Panc1 (cell line): ENCODE results near the gene LMNTD1. TPM values are rescaled to one million over a fixed set of nuclear protein-coding genes. Genes with fewer than 3 reads are reported as not detected.

Experiments
- ATAC-seq: fragments of 200-7000 bp; cut with Tn5 transposase; 2 replicates; pipeline ENCODE4 v1.9.1; 2020; ENCODE audit warnings: mild to moderate bottlenecking, moderate library complexity
- BruUV-seq: library from RNA; stranded (reverse); fragments of 400-500 nt; replicated peaks from 2 replicates; lab custom pipeline; 2021; lab: Mats Ljungman, UMichigan
- CTCF ChIA-PET: fragments of 300-600 bp; sonication (Branson Sonifier 250); formaldehyde crosslinking; loops from one replicate; lab custom pipeline; 2022; ENCODE audit warnings: antibody characterized with exemption; lab: Charles Lee
- POLR2A ChIA-PET: fragments of 300-600 bp; sonication (Branson Sonifier 250); formaldehyde crosslinking; loops from one replicate; lab custom pipeline; 2022; ENCODE audit warnings: antibody characterized with exemption; lab: Charles Lee
- DNase-seq: peaks from one replicate; pipeline ENCODE4 v3.0.0-alpha.2; 2010; ENCODE audit warnings: low read depth, low spot score
- H3K27ac ChIP-seq: 2 replicates; pipeline ENCODE4 v1.5.1; 2011; ENCODE audit warnings: mild to moderate bottlenecking, low read length, inconsistent platforms
- H3K27me3 ChIP-seq: fragments of 200-500 bp; sonication (Bioruptor generic); 2 replicates; pipeline ENCODE4 v1.6.0; 2014; ENCODE audit warnings: low read length, inconsistent platforms; ENCODE audit not compliant: control insufficient read depth, insufficient read depth
- H3K36me3 ChIP-seq: fragments of 200-500 bp; sonication (Bioruptor generic); 2 replicates; pipeline ENCODE4 v1.5.1; 2014; ENCODE audit warnings: inconsistent platforms, mild to moderate bottlenecking, low read length, moderate library complexity; ENCODE audit not compliant: control insufficient read depth, insufficient read depth
- H3K4me1 ChIP-seq: 2 replicates; pipeline ENCODE4 v1.5.1; 2011; ENCODE audit warnings: inconsistent platforms, mild to moderate bottlenecking, low read length, moderate library complexity; ENCODE audit not compliant: control insufficient read depth, insufficient read depth
- H3K4me3 ChIP-seq, 2 experiments: 2 replicates each; pipeline ENCODE4 v1.5.1; 2011 to 2012; ENCODE audit warnings: low read depth in 2 of 2, low read length in 2 of 2, mild to moderate bottlenecking in 2 of 2, inconsistent platforms in 1 of 2, moderate library complexity in 1 of 2
- H3K9me3 ChIP-seq: fragments of 200-500 bp; sonication (Bioruptor generic); 2 replicates; pipeline ENCODE4 v1.5.1; 2014; ENCODE audit warnings: low read depth, mild to moderate bottlenecking, inconsistent platforms, low read length, moderate library complexity; ENCODE audit not compliant: control insufficient read depth, insufficient read depth
- CTCF ChIP-seq: fragments of 450-650 bp; IDR thresholded peaks from 2 replicates; pipeline ENCODE4 v1.5.1; 2017; ENCODE audit warnings: mild to moderate bottlenecking
- POLR2AphosphoS5 ChIP-seq: IDR thresholded peaks from 2 replicates; pipeline ENCODE4 v1.6.1; 2012; ENCODE audit warnings: mild to moderate bottlenecking, low read depth, low read length, moderate library complexity
- SIN3A ChIP-seq: IDR thresholded peaks from 2 replicates; pipeline ENCODE4 v1.6.1; 2012; ENCODE audit warnings: low read depth, mild to moderate bottlenecking, low read length, moderate library complexity, borderline replicate concordance; ENCODE audit not compliant: insufficient read depth
- TCF7L2 ChIP-seq: IDR thresholded peaks from 2 replicates; pipeline ENCODE4 v1.6.1; 2011; ENCODE audit warnings: mild to moderate bottlenecking, low read depth, low read length, inconsistent platforms
- in situ Hi-C: cut with HindIII; loops from 2 replicates; pipeline ENCODE4 v1.10.0; 2016; ENCODE audit warnings: low sequenced_read_pairs, low pct_unique_long_range_greater_than_20kb
- intact Hi-C: fragments of 100-400 bp; cut with micrococcal nuclease; formaldehyde crosslinking; loops from one replicate; pipeline ENCODE4 v1.10.0; 2022; ENCODE audit not compliant: unreplicated experiment
- total RNA-seq: library from RNA; stranded (reverse); gene quantifications from one replicate; pipeline ENCODE4 v1.2.1, GENCODE V29; 2021; ENCODE audit not compliant: unreplicated experiment
- TF ChIP-seq, protein P1 (sequence below), 2 experiments: IDR thresholded peaks; 2 replicates each; pipeline ENCODE4 v1.6.1; 2011 to 2012; ENCODE audit warnings: low read depth in 2 of 2, control low read depth in 1 of 2, low read length in 1 of 2, mild to moderate bottlenecking in 1 of 2, moderate library complexity in 1 of 2; ENCODE audit not compliant: insufficient read depth in 1 of 2

Gene LMNTD1
- total RNA-seq, 1 experiment from 2014 or later, result 0.13 TPM

DNA sequence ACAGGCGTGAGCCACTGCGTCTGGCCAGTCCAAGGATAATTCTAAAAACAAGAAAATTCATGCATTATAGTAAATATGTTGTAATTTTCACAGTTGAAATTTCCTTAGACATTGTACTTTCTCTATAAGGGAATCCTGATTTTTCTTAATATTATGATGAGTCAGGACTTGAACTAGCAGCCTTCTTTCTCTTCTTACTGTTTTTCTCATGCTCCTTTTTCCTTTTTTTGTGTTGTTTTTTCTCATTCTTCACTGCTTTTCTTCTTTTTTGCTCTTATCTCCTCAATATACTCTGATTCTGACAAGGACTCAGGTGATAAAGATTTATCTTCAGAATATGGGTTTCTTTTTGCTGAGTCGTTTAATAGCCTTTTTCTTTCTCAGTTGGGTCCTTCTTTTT is 117.7 kb downstream of the LMNTD1 start:
- no TSS peak for BruUV-seq
- DNase-seq (no peak), ATAC-seq (no peak)
- TF ChIP-seq POLR2AphosphoS5 (no peak), SIN3A (no peak), CTCF (no peak), TCF7L2 (no peak)
- TF ChIP-seq, protein P1, sequence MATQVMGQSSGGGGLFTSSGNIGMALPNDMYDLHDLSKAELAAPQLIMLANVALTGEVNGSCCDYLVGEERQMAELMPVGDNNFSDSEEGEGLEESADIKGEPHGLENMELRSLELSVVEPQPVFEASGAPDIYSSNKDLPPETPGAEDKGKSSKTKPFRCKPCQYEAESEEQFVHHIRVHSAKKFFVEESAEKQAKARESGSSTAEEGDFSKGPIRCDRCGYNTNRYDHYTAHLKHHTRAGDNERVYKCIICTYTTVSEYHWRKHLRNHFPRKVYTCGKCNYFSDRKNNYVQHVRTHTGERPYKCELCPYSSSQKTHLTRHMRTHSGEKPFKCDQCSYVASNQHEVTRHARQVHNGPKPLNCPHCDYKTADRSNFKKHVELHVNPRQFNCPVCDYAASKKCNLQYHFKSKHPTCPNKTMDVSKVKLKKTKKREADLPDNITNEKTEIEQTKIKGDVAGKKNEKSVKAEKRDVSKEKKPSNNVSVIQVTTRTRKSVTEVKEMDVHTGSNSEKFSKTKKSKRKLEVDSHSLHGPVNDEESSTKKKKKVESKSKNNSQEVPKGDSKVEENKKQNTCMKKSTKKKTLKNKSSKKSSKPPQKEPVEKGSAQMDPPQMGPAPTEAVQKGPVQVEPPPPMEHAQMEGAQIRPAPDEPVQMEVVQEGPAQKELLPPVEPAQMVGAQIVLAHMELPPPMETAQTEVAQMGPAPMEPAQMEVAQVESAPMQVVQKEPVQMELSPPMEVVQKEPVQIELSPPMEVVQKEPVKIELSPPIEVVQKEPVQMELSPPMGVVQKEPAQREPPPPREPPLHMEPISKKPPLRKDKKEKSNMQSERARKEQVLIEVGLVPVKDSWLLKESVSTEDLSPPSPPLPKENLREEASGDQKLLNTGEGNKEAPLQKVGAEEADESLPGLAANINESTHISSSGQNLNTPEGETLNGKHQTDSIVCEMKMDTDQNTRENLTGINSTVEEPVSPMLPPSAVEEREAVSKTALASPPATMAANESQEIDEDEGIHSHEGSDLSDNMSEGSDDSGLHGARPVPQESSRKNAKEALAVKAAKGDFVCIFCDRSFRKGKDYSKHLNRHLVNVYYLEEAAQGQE (IDR thresholded peaks at IDR 0.05; ENCODE audit: insufficient read depth in 1 of 2, low read depth in 2 of 2, low read length in 1 of 2), result no peak
- intact Hi-C loops (loop anchor here (5.0 to 10.0 kb wide), 2 partner anchors 122 to 329 kb away; no protein-coding TSS in a partner anchor), in situ Hi-C loops (no loop called here)
- H3K36me3 ChIP-seq, result no peaks in the 10 kb centered on the region
- no peaks in the 10 kb centered on the region for H3K27me3 ChIP-seq
- ChIA-PET CTCF (interaction anchor here (1.6 kb wide), 1 partner anchor 656 kb away, joined by 5 read pairs; no protein-coding TSS in a partner anchor), POLR2A (interaction anchor here (0.5 to 0.6 kb wide), 2 partner anchors 48 to 687 kb away, joined by 3 read pairs; no protein-coding TSS in a partner anchor)
- no peak overlapping the region; the same call in 1 of the 2 replicates for H3K27ac ChIP-seq
- H3K9me3 ChIP-seq, result no peaks in the 10 kb centered on the region
- peaks cover 3% of the 10 kb centered on the region; the same call in 1 of the 2 replicates for H3K4me1 ChIP-seq
- H3K4me3 ChIP-seq, result no peak overlapping the region

GRCh38 chr12:25434515-25434914 is 118.6 kb downstream of the LMNTD1 start:
- no peak overlapping the region for H3K4me3 ChIP-seq
- intact Hi-C loops, result loop anchor here (10.0 kb wide), 1 partner anchor 330 kb away; no protein-coding TSS in a partner anchor
- no peaks in the 10 kb centered on the region for H3K9me3 ChIP-seq
- TF ChIP-seq CTCF (no peak), SIN3A (no peak), TCF7L2 (peak; percentile 81)
- TF ChIP-seq, protein P1 (IDR thresholded peaks at IDR 0.05; ENCODE audit: insufficient read depth in 1 of 2, low read depth in 2 of 2, low read length in 1 of 2), result no peak
- ChIA-PET POLR2A (interaction anchor here (0.7 kb wide), 1 partner anchor 355 kb away, joined by 4 read pairs; no protein-coding TSS in a partner anchor), CTCF (interaction anchor here (0.6 to 0.7 kb wide), 2 partner anchors 10 to 804 kb away, joined by 3 to 4 read pairs; no protein-coding TSS in a partner anchor)
- no TSS peak for BruUV-seq
- ATAC-seq (no peak), DNase-seq (no peak)
- H3K4me1 ChIP-seq, result peaks cover 3% of the 10 kb centered on the region; the same call in 1 of the 2 replicates
- H3K36me3 ChIP-seq, result no peaks in the 10 kb centered on the region
- H3K27me3 ChIP-seq, result no peaks in the 10 kb centered on the region
- H3K27ac ChIP-seq, result peak overlapping the region; percentile 8; the same call in 1 of the 2 replicates
- in situ Hi-C loops, result no loop called here
